Measurements from ENCODE around the gene SULF2.

SULF2 gene

DNA sequence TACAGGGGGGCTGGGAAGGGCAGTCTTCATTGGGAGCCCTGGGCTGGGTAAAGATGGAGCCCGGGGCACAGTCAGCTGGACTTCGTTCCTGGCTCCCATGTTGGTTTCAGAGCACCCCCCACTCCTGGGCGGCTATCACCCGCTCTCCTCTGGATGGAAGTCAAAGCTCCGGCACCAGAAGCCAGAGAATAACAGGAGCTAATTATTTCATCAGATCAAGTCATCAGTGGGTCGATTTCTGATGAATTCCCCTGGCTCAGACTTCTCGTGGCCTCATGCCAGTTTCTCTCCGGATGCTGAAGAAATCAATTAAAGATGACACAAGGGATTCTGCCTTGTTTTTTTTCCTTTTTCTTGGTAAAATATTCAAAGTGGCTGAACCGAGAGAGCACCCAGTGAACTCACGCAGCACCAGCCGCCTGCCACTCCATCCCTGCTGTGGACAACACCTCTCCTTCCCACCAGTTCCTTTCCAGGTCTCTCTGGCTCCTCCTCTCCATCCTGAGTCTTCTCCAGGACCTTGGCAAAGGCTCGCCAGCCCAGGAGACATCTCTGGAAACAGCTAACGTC, 22.5 kb downstream of the SULF2 start:
- no peak for DNase-seq (ENCODE audit: low read depth)

- no peak for DNase-seq (ENCODE audit: low read depth)
These were observed 23.7 kb downstream of the SULF2 start for GRCh38 chr20:47761482-47762047.

- DNase-seq (ENCODE audit: low read depth), result no peak
These were observed 24.4 kb downstream of the SULF2 start for GRCh38 chr20:47760686-47761481.

DNA sequence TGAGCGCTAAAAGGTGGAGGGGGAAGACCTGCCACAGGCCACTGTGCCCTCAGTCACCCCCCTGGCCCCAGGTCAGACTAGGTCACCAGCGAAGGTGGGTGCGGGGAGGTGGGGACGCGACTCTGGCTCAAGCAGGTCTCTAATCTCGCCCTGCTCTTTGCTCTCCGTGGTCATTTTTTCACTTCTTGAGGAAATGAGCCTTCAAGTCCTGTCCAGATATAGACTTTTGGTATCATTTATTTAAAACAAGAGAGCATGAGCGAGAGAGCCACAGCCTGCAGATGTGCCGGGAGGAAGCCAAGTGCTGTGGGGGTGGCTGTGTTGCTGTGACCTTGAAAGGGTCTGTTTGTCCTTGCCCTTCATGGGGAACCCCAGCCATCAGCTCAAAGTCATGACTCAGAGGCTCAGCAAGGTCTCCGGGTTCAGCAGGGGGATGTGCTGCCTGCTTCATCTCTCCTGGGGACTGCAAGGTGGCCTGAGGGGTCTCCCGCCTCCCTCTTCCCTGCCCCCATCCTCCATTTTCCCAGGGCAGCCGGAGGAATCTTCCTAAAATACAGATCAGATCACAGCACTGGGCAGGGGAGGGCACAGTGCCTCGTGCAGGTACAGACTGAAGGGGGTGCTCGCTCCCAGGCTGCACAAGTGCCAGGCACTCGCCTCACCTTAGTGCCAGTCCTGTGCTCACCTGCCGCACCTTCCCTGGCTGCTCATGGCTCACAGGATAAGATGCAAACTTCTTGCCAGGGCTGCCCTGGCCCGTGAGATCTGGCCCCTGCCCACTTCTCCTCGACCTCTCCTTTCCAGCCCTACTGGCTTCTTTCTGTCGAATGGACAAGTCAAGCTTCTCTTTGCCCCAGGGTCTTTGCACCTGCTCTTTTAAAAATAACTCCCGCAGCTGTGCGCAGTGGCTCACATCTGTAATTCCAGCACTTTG, 26.5 kb downstream of the SULF2 start:
- DNase-seq (ENCODE audit: low read depth), result no peak

DNA sequence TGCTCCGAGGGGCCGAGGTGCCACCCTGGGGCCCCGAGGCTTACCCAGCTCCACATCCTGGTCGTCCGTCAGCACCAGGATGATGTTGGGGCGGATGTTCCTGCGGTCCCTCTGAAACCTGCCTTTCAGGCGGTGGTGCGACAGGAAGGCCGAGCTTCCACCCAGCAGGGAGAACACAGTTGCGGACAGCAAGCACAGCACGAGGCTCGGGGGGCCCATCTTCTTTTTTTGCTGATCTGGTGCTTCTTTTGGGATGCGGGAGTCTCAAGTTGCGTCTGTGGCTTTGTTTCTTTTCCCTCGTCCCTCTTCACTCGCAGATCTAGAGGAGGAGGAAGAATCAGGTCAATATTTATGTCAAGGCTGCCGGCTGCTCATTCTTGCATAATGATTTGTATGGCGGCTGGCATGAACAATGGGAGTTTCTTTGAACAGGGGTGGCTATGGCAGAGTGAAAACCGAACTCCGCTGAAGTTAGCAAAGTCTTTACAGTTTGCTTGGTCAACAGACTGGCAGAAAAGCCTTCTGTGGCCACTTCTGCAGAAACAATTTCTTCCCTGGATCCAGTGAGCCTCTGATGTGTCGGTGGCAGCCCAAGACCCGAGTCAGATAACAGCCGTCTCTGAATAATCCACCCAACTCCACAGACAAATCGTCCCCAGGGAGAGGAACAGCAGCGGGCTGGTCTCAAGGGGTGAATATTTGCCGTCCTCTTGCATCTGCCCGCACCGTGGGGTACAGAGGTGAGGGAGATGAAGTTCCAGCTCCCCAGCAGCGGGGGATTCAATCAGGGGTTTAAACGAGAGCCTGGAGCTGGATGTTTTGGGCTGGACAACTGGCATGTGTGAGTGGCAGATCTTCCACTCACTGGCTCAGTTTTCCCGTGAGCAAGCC, 27.9 kb downstream of the SULF2 start:
- DNase-seq (ENCODE audit: low read depth), result no peak

GRCh38 chr20:47754946-47755652, 30.2 kb downstream of the SULF2 start:
- DNase-seq (ENCODE audit: low read depth), result no peak

GRCh38 chr20:47754388-47754715, 30.9 kb downstream of the SULF2 start:
- DNase-seq (ENCODE audit: low read depth), result no peak

- no peak for DNase-seq (ENCODE audit: low read depth)
These were observed 31.5 kb downstream of the SULF2 start for GRCh38 chr20:47753576-47754387.

GRCh38 chr20:47751449-47751848, 33.8 kb downstream of the SULF2 start:
- no peak for DNase-seq (ENCODE audit: low read depth)

DNA sequence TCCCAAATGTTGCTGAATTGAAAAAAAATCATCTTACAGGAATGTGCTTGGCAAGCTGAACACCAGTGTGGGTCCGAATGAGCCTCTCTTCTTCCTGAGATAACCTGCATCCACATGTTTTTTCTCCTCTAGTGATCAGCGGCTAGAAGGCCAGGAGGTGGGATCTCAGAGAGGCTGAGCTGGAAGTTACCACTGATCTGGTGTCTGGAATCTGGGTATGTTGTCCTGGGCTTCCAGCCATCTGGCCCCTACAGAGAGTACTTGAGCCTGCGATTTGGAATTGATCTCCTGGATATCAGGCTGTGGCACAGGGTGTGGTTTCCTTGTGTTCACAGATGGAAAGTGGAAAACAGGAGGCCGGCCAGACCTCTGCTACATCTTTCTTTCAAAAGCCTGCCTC, 35.9 kb downstream of the SULF2 start:
- no peak for DNase-seq (ENCODE audit: low read depth)

DNA sequence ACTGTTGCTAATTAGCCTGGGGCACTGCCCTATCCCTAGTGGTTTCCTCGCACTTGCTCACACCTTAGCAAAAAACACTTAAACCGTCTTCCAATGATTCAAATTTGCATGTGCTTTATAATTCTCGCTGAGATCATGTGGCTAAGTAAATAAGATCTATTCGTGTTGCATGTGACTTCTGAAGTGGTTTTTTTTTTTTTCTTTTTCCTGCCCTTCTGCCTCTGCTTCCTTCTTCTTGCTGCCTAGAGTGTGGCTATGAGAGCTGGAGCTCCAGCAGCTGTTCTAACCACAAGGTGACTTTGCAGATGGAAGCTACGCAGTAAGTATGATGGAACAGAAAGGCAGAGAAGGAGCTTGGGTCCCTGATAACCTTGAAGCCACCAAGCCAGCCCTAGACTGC, 36.5 kb downstream of the SULF2 start:
- DNase-seq (ENCODE audit: low read depth), result no peak

DNA sequence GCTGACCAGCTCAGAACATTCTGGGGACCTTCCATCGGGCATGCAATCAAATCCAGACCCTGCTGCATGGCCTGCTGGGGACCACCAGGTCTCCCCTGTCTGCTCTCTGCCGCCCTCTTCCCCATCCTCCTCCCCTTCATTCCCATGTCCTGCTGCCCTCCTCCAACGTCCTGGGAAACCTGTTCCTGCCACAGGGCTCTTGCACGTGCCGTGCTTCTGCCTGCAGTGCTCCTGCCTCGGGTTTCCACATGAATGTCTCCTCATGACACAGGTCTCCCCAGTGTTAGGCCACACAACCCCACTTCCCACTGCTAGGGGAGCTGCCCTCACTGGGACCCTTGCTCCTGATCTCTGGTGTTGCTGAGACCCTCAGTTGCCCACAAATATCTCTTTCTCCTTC, 37.2 kb downstream of the SULF2 start:
- DNase-seq (ENCODE audit: low read depth), result no peak

DNA sequence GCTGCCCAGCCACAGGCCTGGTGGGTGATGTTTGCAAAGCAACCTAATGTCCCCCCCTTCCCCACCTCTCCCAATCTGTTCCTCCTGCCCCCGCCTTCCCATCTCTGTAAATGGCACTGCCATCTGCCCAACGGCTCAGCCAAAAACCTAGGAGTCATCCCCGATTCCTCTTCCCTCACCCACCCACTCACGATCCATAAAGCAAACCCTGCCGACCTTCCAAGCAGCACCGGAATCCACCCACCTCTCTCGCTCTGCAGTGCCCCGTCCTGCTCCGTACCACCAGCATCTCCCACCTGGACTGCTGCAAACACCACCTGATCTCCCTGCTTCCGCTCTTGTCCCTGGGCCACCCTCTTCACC, 37.6 kb downstream of the SULF2 start:
- DNase-seq (ENCODE audit: low read depth), result no peak

GRCh38 chr20:47744803-47745202, 40.5 kb downstream of the SULF2 start:
- no peak for DNase-seq (ENCODE audit: low read depth)

- no peak for DNase-seq (ENCODE audit: low read depth)
These were observed 41.6 kb downstream of the SULF2 start for GRCh38 chr20:47743671-47744070.

DNA sequence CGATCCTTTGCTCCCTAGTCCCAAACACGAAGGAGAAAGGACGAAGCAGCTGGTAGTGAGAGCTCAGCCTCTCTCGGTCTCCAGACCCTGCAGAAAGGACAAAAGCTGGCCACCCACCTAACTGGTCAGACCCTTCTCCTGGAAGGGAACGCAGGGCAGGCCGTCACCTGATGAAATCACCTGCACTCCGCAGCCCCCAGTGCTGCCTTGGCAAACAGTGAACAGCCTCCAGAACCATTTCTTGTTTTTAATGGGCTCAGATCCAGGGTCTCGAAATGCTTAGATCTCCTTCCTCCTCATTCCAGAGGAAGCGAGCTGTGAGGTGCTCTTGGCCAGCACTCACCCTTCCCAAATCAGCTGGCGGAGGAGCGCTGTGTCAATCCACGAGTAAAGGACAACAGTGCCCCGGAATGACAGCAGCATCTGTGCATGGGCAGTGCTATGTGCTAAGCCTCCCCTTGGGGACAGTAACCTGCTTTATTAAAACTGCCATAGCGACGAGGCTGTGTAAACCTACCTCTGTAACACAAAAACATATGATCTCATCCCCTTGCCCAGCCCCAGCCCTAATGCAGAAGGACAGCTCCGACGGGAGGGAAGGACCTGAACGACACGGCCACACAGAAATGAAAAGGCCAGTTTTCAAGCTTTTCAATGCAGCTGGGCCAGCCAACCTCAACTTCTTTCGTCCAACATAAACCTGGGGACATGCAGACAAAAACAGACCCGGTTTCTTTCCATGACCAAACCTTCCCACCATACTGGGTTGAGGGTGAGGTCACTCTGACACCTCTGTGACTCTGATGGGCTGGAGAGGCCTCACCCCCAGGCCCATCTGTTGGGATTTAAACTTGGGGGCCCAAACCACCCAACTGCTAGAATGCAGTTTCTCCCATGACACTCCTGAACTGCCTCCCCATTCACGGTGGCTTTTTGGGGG, 43.3 kb downstream of the SULF2 start:
- no peak for DNase-seq (ENCODE audit: low read depth)

DNA sequence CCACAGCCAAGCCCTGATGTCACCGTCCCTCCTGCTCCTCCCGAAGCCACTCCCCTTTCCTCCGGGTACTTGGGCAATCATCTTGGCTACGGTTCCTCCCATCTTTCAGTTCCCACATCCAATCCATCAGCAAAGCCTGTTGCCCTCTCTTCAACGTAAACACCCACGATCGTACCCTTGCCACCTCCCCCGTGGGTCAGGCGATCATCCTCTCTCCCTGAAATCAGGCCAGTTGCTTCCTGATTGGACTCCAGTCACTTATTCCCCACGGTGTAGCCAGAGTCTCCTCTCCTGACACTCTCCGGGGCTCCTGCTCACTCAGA, 44.5 kb downstream of the SULF2 start:
- DNase-seq (ENCODE audit: low read depth), result no peak

- no peak for DNase-seq (ENCODE audit: low read depth)
These were observed 45.0 kb downstream of the SULF2 start for GRCh38 chr20:47740121-47740861.

All from stimulated activated CD4-positive, alpha-beta T cell treated with anti-CD3 and anti-CD28 coated beads, Interleukin-2, amount 100 ng/mL, for 4 hours (primary cell).